SIG-M5 (cell line): ENCODE measurements around the gene LPP.

Source experiments
- DNase-seq: peaks from one replicate; lab custom pipeline; 2025; lab: John Stamatoyannopoulos, UW

Gene LPP

GRCh38 chr3:188473591-188474288 lies 319.8 kb downstream of the LPP start:
- no peak for DNase-seq

- no peak for DNase-seq
These were observed 323.0 kb downstream of the LPP start for GRCh38 chr3:188476935-188477334.

- DNase-seq: no peak
These were observed 326.1 kb downstream of the LPP start for GRCh38 chr3:188480011-188480410.

GRCh38 chr3:188482929-188483328 lies 329.0 kb downstream of the LPP start:
- no peak for DNase-seq

GRCh38 chr3:188486126-188486525 lies 332.2 kb downstream of the LPP start:
- no peak for DNase-seq

GRCh38 chr3:188486952-188487351 lies 333.0 kb downstream of the LPP start:
- DNase-seq: no peak

GRCh38 chr3:188487652-188488051 lies 333.7 kb downstream of the LPP start:
- no peak for DNase-seq

GRCh38 chr3:188488801-188489200 lies 334.8 kb downstream of the LPP start:
- DNase-seq: no peak

- DNase-seq: no peak
These were observed 335.9 kb downstream of the LPP start for GRCh38 chr3:188489639-188490405.

GRCh38 chr3:188490416-188490815 lies 336.5 kb downstream of the LPP start:
- DNase-seq: no peak

GRCh38 chr3:188491276-188491687 lies 337.3 kb downstream of the LPP start:
- no peak for DNase-seq

GRCh38 chr3:188496390-188496789 lies 342.4 kb downstream of the LPP start:
- no peak for DNase-seq

- no peak for DNase-seq
These were observed 343.1 kb downstream of the LPP start for GRCh38 chr3:188497021-188497420.

GRCh38 chr3:188503647-188504046 lies 349.7 kb downstream of the LPP start:
- no peak for DNase-seq

GRCh38 chr3:188505151-188505550 lies 351.2 kb downstream of the LPP start:
- DNase-seq: no peak

GRCh38 chr3:188505911-188506310 lies 352.0 kb downstream of the LPP start:
- no peak for DNase-seq

- no peak for DNase-seq
These were observed 352.5 kb downstream of the LPP start for GRCh38 chr3:188506446-188506845.

GRCh38 chr3:188507244-188507720 lies 353.3 kb downstream of the LPP start:
- peak; percentile 28 for DNase-seq

GRCh38 chr3:188508454-188508853 lies 354.5 kb downstream of the LPP start:
- no peak for DNase-seq

GRCh38 chr3:188509316-188509715 lies 355.4 kb downstream of the LPP start:
- DNase-seq: no peak

GRCh38 chr3:188510366-188510765 lies 356.4 kb downstream of the LPP start:
- no peak for DNase-seq

- no peak for DNase-seq
These were observed 359.8 kb downstream of the LPP start for GRCh38 chr3:188513662-188514328.

GRCh38 chr3:188516515-188516914 lies 362.6 kb downstream of the LPP start:
- no peak for DNase-seq
